H1 (cell line): ENCODE data around the gene PDE2A. TPM values are rescaled to one million over a fixed set of nuclear protein-coding genes. Genes with fewer than 3 reads are reported as not detected.

Experiments used
- CTCF ChIA-PET: fragments of 300-600 bp; sonication (Branson Sonifier 250); formaldehyde crosslinking; loops from one replicate; lab custom pipeline; 2021; ENCODE audit not compliant: partially characterized antibody; lab: Charles Lee
- POLR2A ChIA-PET: fragments of 300-600 bp; sonication (Branson Sonifier 250); formaldehyde crosslinking; loops from one replicate; lab custom pipeline; 2021; ENCODE audit warnings: inconsistent platforms; ENCODE audit not compliant: partially characterized antibody; lab: Charles Lee
- DNase-seq, 2 experiments: peaks; one replicate each; pipeline versions ENCODE4 v3.0.0 to v3.0.0-alpha.2; 2010 to 2022; ENCODE audit warnings: low spot score in 2 of 2, low read depth in 1 of 2, mixed read lengths in 1 of 2
- FAIRE-seq: peaks from 2 replicates; lab custom pipeline; 2011; peaks lifted over from hg19 to GRCh38; lab: Jason Lieb, UNC
- H2AFZ ChIP-seq: 2 replicates; pipeline ENCODE4 v1.8.1; 2012; ENCODE audit warnings: low read length, inconsistent platforms
- H2AK5ac ChIP-seq: 2 replicates; pipeline ENCODE4 v1.6.1; 2013; ENCODE audit warnings: low read depth, low read length
- H2BK120ac ChIP-seq: replicated peaks from 2 replicates; pipeline ENCODE3; 2013; ENCODE audit warnings: low read depth, low read length, inconsistent platforms
- H2BK12ac ChIP-seq: 2 replicates; pipeline ENCODE4 v1.6.1; 2013; ENCODE audit warnings: low read depth, low read length
- H2BK15ac ChIP-seq: 2 replicates; pipeline ENCODE4 v1.6.1; 2013; ENCODE audit warnings: low read length
- H2BK20ac ChIP-seq: 2 replicates; pipeline ENCODE4 v1.6.1; 2013; ENCODE audit warnings: low read length
- H2BK5ac ChIP-seq: 2 replicates; pipeline ENCODE4 v1.6.1; 2013; ENCODE audit warnings: low read depth, low read length
- H3K14ac ChIP-seq: 2 replicates; pipeline ENCODE4 v1.6.1; 2013; ENCODE audit warnings: inconsistent platforms; ENCODE audit not compliant: insufficient read length
- H3K18ac ChIP-seq: 2 replicates; pipeline ENCODE4 v1.6.1; 2013; ENCODE audit warnings: low read length; ENCODE audit errors: extremely low read depth
- H3K23ac ChIP-seq: 2 replicates; pipeline ENCODE4 v1.6.1; 2013; ENCODE audit warnings: inconsistent platforms; ENCODE audit not compliant: insufficient read length
- H3K23me2 ChIP-seq: 2 replicates; pipeline ENCODE4 v1.6.1; 2013; ENCODE audit warnings: low read depth, low read length
- H3K27ac ChIP-seq: 2 replicates; pipeline ENCODE4 v1.6.1; 2011; ENCODE audit warnings: low read depth, low read length, inconsistent platforms
- H3K27me3 ChIP-seq, 4 experiments: replicated peaks in 1 of 4; 1 replicate in 1 of 4; 2 replicates in 3 of 4; pipeline versions ENCODE4 v1.6.1 to v1.8.1; 2011 to 2013; ENCODE audit warnings: low read length in 3 of 4, mild to moderate bottlenecking in 3 of 4, inconsistent platforms in 2 of 4, mixed read lengths in 2 of 4, moderate library complexity in 1 of 4; ENCODE audit not compliant: control insufficient read depth in 3 of 4, insufficient read depth in 3 of 4; ENCODE audit errors: extremely low read depth in 1 of 4
- H3K36me3 ChIP-seq, 4 experiments: 2 replicates each; pipeline versions ENCODE4 v1.6.1 to v1.8.1; 2011 to 2013; ENCODE audit warnings: mild to moderate bottlenecking in 4 of 4, low read length in 3 of 4, moderate library complexity in 2 of 4, control low read depth in 1 of 4, inconsistent platforms in 1 of 4; ENCODE audit not compliant: insufficient read depth in 4 of 4, control insufficient read depth in 2 of 4
- H3K4ac ChIP-seq: replicated peaks from 2 replicates; pipeline ENCODE3; 2013; ENCODE audit warnings: low read length, low read depth, mixed read lengths, inconsistent platforms; ENCODE audit not compliant: insufficient read length
- H3K4me1 ChIP-seq, 4 experiments: replicated peaks in 1 of 4; 1 replicate in 1 of 4; 2 replicates in 3 of 4; pipeline versions ENCODE4 v1.6.1 to v1.8.1; 2011 to 2013; ENCODE audit warnings: low read length in 3 of 4, inconsistent platforms in 2 of 4, mixed read lengths in 1 of 4; ENCODE audit not compliant: insufficient read depth in 4 of 4, control insufficient read depth in 3 of 4
- H3K4me2 ChIP-seq, 2 experiments: 2 replicates each; pipeline versions ENCODE4 v1.6.1 to v1.8.1; 2011 to 2013; ENCODE audit warnings: low read depth in 2 of 2, low read length in 2 of 2, control low read depth in 1 of 2, inconsistent platforms in 1 of 2, mild to moderate bottlenecking in 1 of 2; ENCODE audit not compliant: insufficient read depth in 1 of 2
- H3K4me3 ChIP-seq, 4 experiments: fragments of 200-600, 300-600 bp in 1 of 4; sonication (generic), shearing (Covaris generic), sonication (Bioruptor Twin) in 1 of 4; 2 replicates each; pipeline versions ENCODE4 v1.5.1 to v1.8.1; 2011 to 2016; ENCODE audit warnings: low read length in 4 of 4, low read depth in 3 of 4, control low read depth in 2 of 4, inconsistent platforms in 2 of 4, mild to moderate bottlenecking in 2 of 4, mixed read lengths in 1 of 4, moderate library complexity in 1 of 4; ENCODE audit not compliant: insufficient read depth in 2 of 4; ENCODE audit errors: extremely low read depth in 1 of 4
- H3K56ac ChIP-seq: replicated peaks from 2 replicates; pipeline ENCODE3; 2013; ENCODE audit warnings: low read depth, mild to moderate bottlenecking, mixed read lengths, low read length, inconsistent platforms; ENCODE audit not compliant: insufficient read length
- H3K79me1 ChIP-seq: 2 replicates; pipeline ENCODE4 v1.6.1; 2013; ENCODE audit warnings: low read depth, low read length, control low read depth
- H3K79me2 ChIP-seq, 2 experiments: 2 replicates each; pipeline versions ENCODE4 v1.6.1 to v1.8.1; 2012 to 2013; ENCODE audit warnings: low read length in 2 of 2, mild to moderate bottlenecking in 2 of 2, inconsistent platforms in 1 of 2; ENCODE audit not compliant: insufficient read depth in 2 of 2, control insufficient read depth in 1 of 2
- H3K9ac ChIP-seq, 4 experiments: replicated peaks in 1 of 4; 1 replicate in 1 of 4; 2 replicates in 3 of 4; pipeline versions ENCODE4 v1.6.1 to v1.8.1; 2011 to 2013; ENCODE audit warnings: low read depth in 3 of 4, low read length in 3 of 4, control low read depth in 2 of 4, mild to moderate bottlenecking in 2 of 4, moderate library complexity in 2 of 4, inconsistent platforms in 1 of 4; ENCODE audit errors: extremely low read depth in 1 of 4
- H3K9me3 ChIP-seq, 2 experiments: 2 replicates each; pipeline versions ENCODE4 v1.6.1 to v1.8.1; 2012 to 2013; ENCODE audit warnings: mild to moderate bottlenecking in 2 of 2, moderate library complexity in 2 of 2, control low read depth in 1 of 2, inconsistent platforms in 1 of 2, low read depth in 1 of 2, low read length in 1 of 2, mixed read lengths in 1 of 2; ENCODE audit not compliant: insufficient read depth in 2 of 2
- H4K20me1 ChIP-seq, 2 experiments: replicated peaks in 1 of 2; 2 replicates each; pipeline versions ENCODE3 to v1.8.1; 2011 to 2013; ENCODE audit warnings: inconsistent platforms in 2 of 2, low read length in 2 of 2, mild to moderate bottlenecking in 1 of 2; ENCODE audit not compliant: insufficient read depth in 2 of 2, control insufficient read depth in 1 of 2
- H4K5ac ChIP-seq: 2 replicates; pipeline ENCODE4 v1.6.1; 2013; ENCODE audit warnings: low read length, low read depth, mixed read lengths, inconsistent platforms; ENCODE audit not compliant: insufficient read length
- H4K8ac ChIP-seq: 2 replicates; pipeline ENCODE4 v1.8.0; 2013; ENCODE audit warnings: mild to moderate bottlenecking, moderate library complexity, low read length, inconsistent platforms; ENCODE audit not compliant: insufficient read depth; ENCODE audit errors: extremely low read depth
- H4K91ac ChIP-seq: replicated peaks from 2 replicates; pipeline ENCODE3; 2013; ENCODE audit warnings: low read length, mixed read lengths, inconsistent platforms; ENCODE audit not compliant: insufficient read length
- CHD1 ChIP-seq: IDR thresholded peaks from 2 replicates; pipeline ENCODE4 v1.6.1; 2012; ENCODE audit warnings: low read depth, low read length, improper control_type of control experiment
- CHD2 ChIP-seq: IDR thresholded peaks from 2 replicates; pipeline ENCODE4 v1.6.1; 2012; ENCODE audit warnings: low read length, improper control_type of control experiment
- GABPA ChIP-seq: IDR thresholded peaks from 2 replicates; pipeline ENCODE4 v1.6.1; 2011; ENCODE audit warnings: mild to moderate bottlenecking, low read length, moderate library complexity, borderline replicate concordance; ENCODE audit not compliant: insufficient read depth
- NANOG ChIP-seq: IDR thresholded peaks from 2 replicates; pipeline ENCODE4 v1.6.1; 2011; ENCODE audit warnings: low read length, low read depth, mild to moderate bottlenecking, inconsistent platforms; ENCODE audit not compliant: insufficient read depth, poor library complexity, severe bottlenecking
- POLR2AphosphoS5 ChIP-seq: IDR thresholded peaks from 2 replicates; pipeline ENCODE4 v1.6.1; 2011; ENCODE audit warnings: low read depth, low read length
- RFX5 ChIP-seq: IDR thresholded peaks from 2 replicates; pipeline ENCODE4 v1.6.1; 2011; ENCODE audit warnings: low read depth, low read length, improper control_type of control experiment, borderline replicate concordance
- SP1 ChIP-seq: IDR thresholded peaks from 2 replicates; pipeline ENCODE4 v1.6.1; 2011; ENCODE audit warnings: low read depth, low read length
- ZNF274 ChIP-seq: IDR thresholded peaks from 2 replicates; pipeline ENCODE4 v1.7.0; 2012; ENCODE audit warnings: low read length, borderline replicate concordance; ENCODE audit errors: extremely low read depth
- WGBS, 2 experiments: shearing (Covaris generic) in 1 of 2; methylation state at CpG; one replicate each; pipeline versions ENCODE4 v1.1.6 to v1.1.7; 2013 to 2015; ENCODE audit warnings: low lambda C conversion rate in 2 of 2, mixed read lengths in 2 of 2, inconsistent platforms in 1 of 2, low coverage in 1 of 2, missing lambda C conversion rate in 1 of 2; ENCODE audit not compliant: insufficient replicate concordance in 2 of 2, insufficient coverage in 1 of 2, insufficient read length in 1 of 2; ENCODE audit errors: extremely low coverage in 1 of 2, missing lambda C conversion rate in 1 of 2; 5-methylcytosine and 5-hydroxymethylcytosine counted together
- polyA plus RNA-seq, 7 experiments: library from polyadenylated mRNA; depleted of rRNA in 3 of 7; stranded (reverse) in 5 of 7; unstranded in 2 of 7; fragments of >200 nt in 5 of 7; fragments of 200-250 nt in 2 of 7; gene quantifications; 1 replicate in 5 of 7; 2 replicates in 1 of 7; 4 replicates in 1 of 7; pipeline versions ENCODE4 v1.2.1 to v1.2.3, GENCODE V29; 2011 to 2013; ENCODE audit warnings: missing spikeins in 2 of 7, mixed read lengths in 2 of 7
- total RNA-seq: library from RNA; stranded (reverse); fragmentation: NEBNext Ultra II Directional; extraction: Animal tissue kit (Norgen Biotek cat#: 25700); gene quantifications from 2 replicates; pipeline ENCODE4 v1.2.1, GENCODE V29; 2021

The PDE2A gene
- total and polyA plus RNA-seq, 2 of the 8 experiments (the other 6 are each of a cell fraction or from before 2014, with no cell fraction given) = 3.4 to 7.1 TPM

DNA sequence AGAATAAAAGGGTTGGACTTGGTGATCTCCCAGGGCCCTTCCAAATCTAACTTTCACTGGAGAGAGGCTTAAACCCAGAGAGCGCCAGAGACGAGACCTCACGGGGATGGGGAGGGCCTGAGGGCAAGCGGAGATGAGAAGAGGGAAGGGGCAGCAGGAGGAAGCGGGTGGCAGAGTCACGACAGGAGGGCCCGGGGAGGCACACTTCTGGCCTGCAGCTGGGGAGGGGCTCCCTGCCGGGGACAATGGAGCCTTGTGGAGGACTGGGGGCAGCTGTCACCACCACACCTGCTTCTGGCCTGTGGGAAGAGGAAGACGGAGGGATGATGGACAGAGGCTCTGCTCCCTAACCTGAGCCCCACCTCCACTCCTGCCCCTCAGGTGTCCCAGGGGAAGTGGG lies 40.2 kb downstream of the PDE2A start:
- Histone ChIP-seq H3K18ac (no peak overlapping the region), H3K4me1 (peaks cover 0 to 28% (median 13%) of the 10 kb centered on the region in 4 experiments; a peak in 6 of 7 replicates), H2BK5ac (no peak overlapping the region), H3K4ac (no peak overlapping the region), H3K9me3 (no peaks in the 10 kb centered on the region), H2BK20ac (no peak overlapping the region), H4K20me1 (no peaks in the 10 kb centered on the region), H3K9ac (no peak overlapping the region), H2BK15ac (no peak overlapping the region), H4K5ac (no peak overlapping the region), H3K23ac (no peak overlapping the region), H2AFZ (no peak overlapping the region), H2AK5ac (no peak overlapping the region), H3K14ac (no peak overlapping the region), H3K56ac (no peak overlapping the region), H3K27me3 (peaks cover 0 to 3% (median 2%) of the 10 kb centered on the region in 4 experiments; a peak in 2 of 7 replicates), H3K4me3 (no peak overlapping the region), H2BK120ac (no peak overlapping the region), H2BK12ac (no peak overlapping the region), H3K79me2 (no peaks in the 10 kb centered on the region), H4K8ac (no peak overlapping the region), H3K27ac (no peak overlapping the region), H4K91ac (no peak overlapping the region), H3K79me1 (no peaks in the 10 kb centered on the region), H3K4me2 (no peak overlapping the region), H3K23me2 (no peaks in the 10 kb centered on the region), H3K36me3 (no peaks in the 10 kb centered on the region)
- CTCF ChIA-PET = interaction anchor here (1.5 to 39.6 kb wide), 6 partner anchors 11 to 51 kb away, joined by 4 to 624 read pairs (median 34); no protein-coding TSS in a partner anchor
- FAIRE-seq = no peak
- 83% methylated on average over 9 of the region's 9 CpGs; no CpG with 5 or more reads in 1 of the 2 experiments for WGBS, 2 experiments
- DNase-seq = no peak
- POLR2A ChIA-PET = interaction anchor here (1.1 to 1.2 kb wide), 2 partner anchors 11 to 36 kb away, joined by 3 to 4 read pairs; no protein-coding TSS in a partner anchor
- no peak for TF ChIP-seq GABPA
- no peak for TF ChIP-seq SP1
- no peak for TF ChIP-seq CHD1
- no peak for TF ChIP-seq CHD2
- TF ChIP-seq RFX5 = no peak
- TF ChIP-seq ZNF274 = no peak
- no peak for TF ChIP-seq POLR2AphosphoS5
- no peak for TF ChIP-seq NANOG
